MV-4-11 (cell line): ENCODE measurements around the gene TSC22D4.
"Not testable (repeated sequence)": the region's sequence is repeated elsewhere in the genome, so short reads cannot be mapped to it uniquely, and the experiment has no call there.

Source experiments
- DNase-seq: peaks from one replicate; lab custom pipeline; 2025; lab: John Stamatoyannopoulos, UW

The TSC22D4 gene

GRCh38 chr7:100443096-100443840 is 35.7 kb downstream of the TSC22D4 start:
- no peak for DNase-seq

DNA sequence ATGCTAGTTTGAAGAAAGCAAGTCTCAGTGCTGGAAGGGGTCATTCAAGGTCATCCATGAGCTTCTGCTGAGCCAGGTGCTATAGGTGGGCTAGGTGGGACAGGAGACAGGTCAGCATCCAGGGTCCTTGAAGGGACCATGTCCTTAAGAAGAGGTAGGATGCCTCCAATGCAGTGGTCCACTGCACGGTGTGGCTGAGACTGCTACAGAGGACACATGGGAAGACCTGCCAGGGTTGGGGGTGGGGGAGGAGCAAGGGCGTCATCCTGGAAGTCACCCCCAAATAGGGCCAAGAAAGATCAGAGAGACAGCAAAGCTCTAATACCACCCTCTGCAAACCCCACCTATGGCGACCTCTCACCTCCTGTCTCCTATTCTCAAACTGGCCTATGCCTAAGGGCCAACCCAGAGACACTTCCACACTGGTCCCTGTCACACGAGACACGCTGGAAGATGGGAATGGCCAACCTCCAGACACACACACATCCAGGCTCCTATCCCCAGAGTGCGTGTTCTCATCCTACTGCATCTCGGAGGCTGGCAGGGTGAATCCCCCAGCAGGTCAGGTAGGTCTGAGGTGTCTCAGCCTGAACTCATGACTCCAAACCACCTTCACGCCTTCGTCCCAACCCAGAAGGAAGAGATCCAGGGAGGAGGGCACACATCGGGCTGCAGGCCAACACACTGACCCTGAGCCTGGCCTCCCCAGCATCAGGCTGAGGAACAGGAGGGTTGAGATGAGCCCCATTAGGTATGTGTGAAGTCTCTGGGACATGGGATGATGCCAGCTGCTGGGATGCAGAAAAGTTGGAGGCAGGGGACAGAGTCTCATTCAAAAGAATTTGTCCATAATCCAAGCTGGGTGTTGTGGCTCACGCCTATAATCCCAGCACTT is 37.1 kb downstream of the TSC22D4 start:
- DNase-seq, result no peak

DNA sequence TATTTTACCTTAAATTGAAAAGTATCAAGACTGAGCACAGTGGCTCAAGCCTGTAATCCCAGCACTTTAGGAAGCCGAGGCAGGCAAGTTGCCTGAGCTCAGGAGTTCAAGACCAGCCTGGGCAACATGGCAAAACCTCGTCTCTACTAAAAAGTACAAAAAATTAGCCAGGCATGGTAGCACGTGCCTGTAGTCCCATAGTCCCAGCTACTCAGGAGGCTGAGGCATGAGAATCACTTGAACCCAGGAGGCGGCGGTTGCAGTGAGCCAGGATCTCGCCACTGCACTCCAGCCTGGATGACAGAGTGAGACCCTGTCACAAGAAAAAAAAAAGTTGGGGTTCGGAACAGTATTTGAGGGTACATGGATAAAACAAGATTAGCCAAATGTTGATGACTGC is 39.8 kb downstream of the TSC22D4 start:
- not testable (repeated sequence) for DNase-seq

- DNase-seq, result not testable (repeated sequence)
Measured at GRCh38 chr7:100438731-100439130, 40.3 kb downstream of the TSC22D4 start.

DNA sequence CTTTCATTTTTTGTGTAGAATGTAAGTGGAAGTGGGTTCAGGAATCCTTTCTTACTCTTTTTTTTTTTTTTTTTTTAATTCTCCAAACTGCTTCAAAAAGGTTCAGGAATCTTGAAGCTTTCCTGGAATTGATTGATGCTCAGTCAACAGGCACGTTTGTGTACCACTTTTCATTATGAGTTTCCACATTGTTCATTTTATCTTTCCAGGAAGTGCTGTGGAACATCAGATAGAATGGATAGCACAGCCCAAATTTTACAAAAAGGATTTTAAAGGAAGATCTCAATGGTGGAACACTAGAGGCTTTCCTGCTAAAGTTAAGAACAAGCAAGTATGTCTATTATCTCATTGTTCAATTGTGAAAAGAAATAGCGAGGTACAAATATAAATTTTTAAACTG is 40.8 kb downstream of the TSC22D4 start:
- DNase-seq, result no peak

- no peak for DNase-seq
Measured at GRCh38 chr7:100437150-100438100, 41.6 kb downstream of the TSC22D4 start.

DNA sequence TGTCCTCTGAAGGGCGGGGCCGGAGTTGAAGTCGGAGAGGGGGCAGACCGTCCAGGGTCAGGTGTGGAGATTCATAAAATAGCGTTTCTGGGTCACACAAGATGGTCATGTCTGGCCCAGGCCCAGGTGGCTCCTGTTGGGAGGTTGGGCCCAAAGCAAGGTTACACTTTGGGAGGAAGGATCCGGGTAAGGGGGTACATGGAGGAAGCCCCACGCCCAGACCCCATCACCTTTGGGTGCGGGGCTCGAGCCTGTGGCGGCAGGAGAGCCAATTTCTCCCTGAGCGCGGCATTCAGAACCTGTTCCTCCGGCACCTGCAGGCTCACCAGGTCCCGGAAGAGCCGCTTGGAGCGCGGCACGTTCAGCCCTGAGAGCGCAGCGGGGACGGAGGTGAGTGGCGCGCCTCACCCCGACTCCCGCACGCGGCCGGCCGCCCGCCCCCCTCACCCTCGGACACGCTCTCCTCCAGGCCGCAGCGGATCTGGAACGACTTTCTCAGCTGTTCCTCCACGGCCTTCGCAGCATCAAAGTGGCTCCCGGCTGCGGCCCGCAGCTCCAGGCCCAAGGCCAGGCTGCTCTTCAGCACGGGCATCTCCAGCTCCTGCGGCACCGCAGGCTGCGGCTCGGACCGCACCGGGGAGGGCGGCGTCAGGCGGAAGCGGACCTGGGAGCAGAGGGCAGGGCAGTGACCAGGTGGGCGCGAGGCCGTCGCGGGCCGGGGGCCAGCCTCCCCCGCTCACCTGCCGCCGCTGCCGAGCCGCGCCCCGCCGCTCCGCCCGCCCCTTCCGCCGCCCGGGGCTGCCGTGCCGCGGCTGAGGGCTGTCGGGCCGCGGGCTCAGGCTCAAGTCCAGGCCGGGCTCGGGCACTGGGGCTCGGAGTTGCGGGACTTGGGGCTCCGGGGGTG is 43.4 kb downstream of the TSC22D4 start:
- DNase-seq, result peak; percentile 13

- DNase-seq, result no peak
Measured at GRCh38 chr7:100434297-100435144, 44.5 kb downstream of the TSC22D4 start.

GRCh38 chr7:100433592-100434296 is 45.3 kb downstream of the TSC22D4 start:
- DNase-seq, result no peak

DNA sequence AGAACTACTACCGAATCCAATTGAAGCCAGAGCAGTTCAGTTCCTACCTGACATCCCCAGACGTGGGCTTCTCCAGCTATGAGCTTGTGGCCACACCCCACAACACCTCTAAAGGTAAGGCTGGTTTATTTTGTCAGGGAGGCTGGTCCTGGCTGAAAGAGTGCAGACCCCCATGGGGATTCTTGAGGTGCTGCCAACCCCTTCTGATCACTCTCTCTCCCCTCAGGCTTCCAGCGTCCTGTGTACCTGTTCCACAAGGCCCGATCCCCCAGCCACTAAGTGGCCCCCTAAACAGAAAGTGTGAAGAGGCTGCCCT is 45.8 kb downstream of the TSC22D4 start:
- no peak for DNase-seq

DNA sequence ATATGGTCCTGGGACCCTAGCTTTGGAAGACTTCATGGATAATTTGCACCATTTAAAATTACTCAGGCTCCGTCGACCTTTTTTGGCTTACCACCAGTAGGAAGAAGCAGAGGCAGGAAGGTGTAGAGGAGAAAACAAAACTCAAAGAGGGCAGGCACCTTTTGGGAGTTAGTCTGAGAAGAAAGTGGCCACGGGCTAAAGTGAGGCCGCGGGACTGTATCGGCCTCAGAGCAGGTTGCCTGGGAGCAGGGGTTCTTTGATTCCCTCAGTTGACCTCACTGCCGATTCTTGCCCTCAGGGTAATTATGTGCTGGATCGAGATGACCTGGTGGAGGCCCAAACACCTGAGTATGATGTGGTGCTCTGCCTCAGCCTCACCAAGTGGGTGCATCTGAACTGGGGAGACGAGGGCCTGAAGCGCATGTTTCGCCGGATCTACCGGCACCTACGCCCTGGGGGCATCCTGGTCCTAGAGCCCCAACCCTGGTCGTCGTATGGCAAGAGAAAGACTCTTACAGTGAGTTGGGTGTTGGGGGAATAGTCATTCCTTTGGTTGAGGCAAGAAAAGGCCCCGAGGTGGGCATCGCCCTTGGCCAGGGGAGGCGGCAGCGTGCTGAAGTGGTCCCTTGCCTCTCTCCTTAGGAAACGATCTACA is 46.3 kb downstream of the TSC22D4 start:
- no peak for DNase-seq

- no peak for DNase-seq
Measured at GRCh38 chr7:100432053-100432452, 47.0 kb downstream of the TSC22D4 start.

DNA sequence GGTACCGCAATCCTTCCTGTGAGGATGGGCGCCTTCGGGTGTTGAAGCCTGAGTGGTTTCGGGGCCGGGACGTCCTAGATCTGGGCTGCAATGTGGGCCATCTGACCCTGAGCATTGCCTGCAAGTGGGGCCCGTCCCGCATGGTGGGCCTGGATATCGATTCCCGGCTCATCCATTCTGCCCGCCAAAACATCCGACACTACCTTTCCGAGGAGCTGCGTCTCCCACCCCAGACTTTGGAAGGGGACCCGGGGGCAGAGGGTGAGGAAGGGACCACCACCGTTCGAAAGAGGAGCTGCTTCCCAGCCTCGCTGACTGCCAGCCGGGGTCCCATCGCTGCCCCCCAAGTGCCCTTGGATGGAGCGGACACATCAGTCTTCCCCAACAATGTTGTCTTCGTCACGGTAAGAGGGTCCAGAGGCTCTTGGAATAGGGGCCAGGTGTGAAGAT is 47.7 kb downstream of the TSC22D4 start:
- no peak for DNase-seq

- peak; percentile 49 for DNase-seq
Measured at GRCh38 chr7:100430493-100431285, 48.3 kb downstream of the TSC22D4 start.

DNA sequence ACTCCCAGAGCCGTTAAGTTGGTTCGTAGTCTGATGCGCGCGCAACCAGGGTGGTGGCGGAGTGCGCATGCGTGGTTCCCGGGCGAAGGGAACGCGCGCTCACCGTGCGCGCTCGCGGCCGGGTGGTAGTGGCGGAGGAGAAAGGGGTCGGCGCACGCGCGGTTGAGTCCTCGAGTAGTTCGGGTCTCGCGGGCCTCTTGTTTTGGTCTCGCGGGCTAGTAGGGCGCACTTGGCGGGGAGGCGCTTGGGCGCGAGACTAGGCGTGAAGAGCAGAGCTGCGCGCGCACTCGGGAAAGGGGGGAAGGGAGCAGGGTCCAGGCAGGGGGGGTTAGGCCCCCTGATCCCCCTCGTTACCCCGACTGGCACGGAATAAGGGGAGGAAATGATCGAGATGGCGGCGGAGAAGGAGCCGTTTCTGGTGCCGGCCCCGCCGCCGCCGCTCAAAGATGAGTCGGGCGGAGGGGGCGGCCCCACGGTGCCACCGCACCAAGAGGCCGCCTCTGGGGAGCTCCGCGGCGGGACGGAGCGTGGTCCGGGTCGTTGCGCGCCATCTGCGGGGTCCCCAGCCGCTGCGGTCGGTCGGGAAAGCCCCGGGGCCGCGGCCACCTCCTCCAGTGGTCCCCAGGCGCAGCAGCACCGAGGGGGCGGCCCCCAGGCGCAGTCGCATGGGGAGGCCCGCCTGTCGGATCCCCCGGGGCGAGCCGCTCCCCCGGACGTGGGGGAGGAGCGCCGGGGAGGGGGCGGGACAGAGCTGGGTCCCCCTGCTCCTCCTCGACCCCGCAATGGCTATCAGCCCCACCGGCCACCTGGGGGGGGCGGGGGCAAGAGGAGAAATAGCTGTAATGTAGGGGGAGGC is 49.1 kb downstream of the TSC22D4 start, which contains the start of gene MEPCE:
TSS of gene MEPCE (plus strand) at position 195 of the 856 bp plus-strand sequence. CDS start at position 383, 188 bp downstream.
- peak; percentile 88 for DNase-seq

- peak; percentile 99 for DNase-seq
Measured at GRCh38 chr7:100428967-100429636, 49.9 kb downstream of the TSC22D4 start.
